Liver (tissue), 9 donors: Measurements from ENCODE around the gene TPCN1. TPM values are rescaled to one million over a fixed set of nuclear protein-coding genes. Genes with fewer than 3 reads are reported as not detected.

ENCODE experiments used
- DNase-seq: peaks from one replicate; pipeline ENCODE4 v3.0.0-alpha.2; 2017; ENCODE audit warnings: low spot score
- H3K27ac ChIP-seq, 2 donors: one replicate each; pipeline ENCODE4 v1.7.0; 2013; ENCODE audit warnings: inconsistent platforms in 2 of 2, low read length in 2 of 2, control low read depth in 1 of 2, low read depth in 1 of 2, mild to moderate bottlenecking in 1 of 2
- H3K27me3 ChIP-seq, 4 donors: one replicate each; pipeline versions ENCODE4 v1.6.1 to v1.7.0; 2013; ENCODE audit warnings: low read length in 3 of 4, inconsistent platforms in 1 of 4, mild to moderate bottlenecking in 1 of 4, moderate library complexity in 1 of 4; ENCODE audit not compliant: control insufficient read depth in 4 of 4, insufficient read depth in 4 of 4
- H3K36me3 ChIP-seq, 4 donors: one replicate each; pipeline versions ENCODE4 v1.6.1 to v1.7.0; 2013; ENCODE audit warnings: low read length in 3 of 4, mild to moderate bottlenecking in 3 of 4, low read depth in 1 of 4, moderate library complexity in 1 of 4; ENCODE audit not compliant: control insufficient read depth in 4 of 4, insufficient read depth in 3 of 4
- H3K4me1 ChIP-seq, 4 donors: one replicate each; pipeline versions ENCODE4 v1.6.1 to v1.7.0; 2013; ENCODE audit warnings: low read length in 3 of 4, mild to moderate bottlenecking in 3 of 4, moderate library complexity in 1 of 4; ENCODE audit not compliant: control insufficient read depth in 4 of 4, insufficient read depth in 4 of 4
- H3K4me3 ChIP-seq, 3 donors: one replicate each; pipeline versions ENCODE4 v1.6.1 to v1.7.0; 2013; ENCODE audit warnings: low read length in 3 of 3, control low read depth in 1 of 3, low read depth in 1 of 3, mild to moderate bottlenecking in 1 of 3
- H3K9ac ChIP-seq, 2 donors: one replicate each; pipeline ENCODE4 v1.7.0; 2013; ENCODE audit warnings: low read length in 2 of 2, mild to moderate bottlenecking in 2 of 2, moderate library complexity in 2 of 2, control low read depth in 1 of 2, low read depth in 1 of 2
- H3K9me3 ChIP-seq, 4 donors: one replicate each; pipeline versions ENCODE4 v1.6.1 to v1.7.0; 2013; ENCODE audit warnings: low read length in 3 of 4; ENCODE audit not compliant: control insufficient read depth in 4 of 4
- CTCF ChIP-seq: fragments of 150-350 bp; IDR thresholded peaks from 2 replicates; pipeline ENCODE4 v1.5.1; 2017; ENCODE audit warnings: improper control_type of control experiment, low read depth, low read length; ENCODE audit not compliant: missing input control
- EGR1 ChIP-seq, 2 donors: IDR thresholded peaks; 2 replicates each; pipeline ENCODE4 v1.6.1; 2016 to 2018; ENCODE audit warnings: antibody characterized with exemption in 2 of 2, low read depth in 2 of 2
- FOXA2 ChIP-seq: IDR thresholded peaks from 2 replicates; pipeline ENCODE4 v1.6.1; 2016; ENCODE audit warnings: antibody characterized with exemption
- GABPA ChIP-seq, 2 donors: IDR thresholded peaks in 1 of 2; conservative IDR thresholded peaks in 1 of 2; 2 replicates each; pipeline ENCODE4 v1.6.1; 2016; ENCODE audit warnings: antibody characterized with exemption in 2 of 2, mild to moderate bottlenecking in 1 of 2, moderate library complexity in 1 of 2
- HNF4A ChIP-seq, 2 donors: conservative IDR thresholded peaks; 2 replicates each; pipeline ENCODE4 v1.6.1; 2016; ENCODE audit warnings: antibody characterized with exemption in 2 of 2, mild to moderate bottlenecking in 2 of 2
- HNF4G ChIP-seq: IDR thresholded peaks from 2 replicates; pipeline ENCODE4 v1.6.1; 2016; ENCODE audit warnings: antibody characterized with exemption
- JUND ChIP-seq, 2 donors: IDR thresholded peaks; 2 replicates each; pipeline ENCODE4 v1.6.1; 2016; ENCODE audit warnings: antibody characterized with exemption in 2 of 2
- MAX ChIP-seq: IDR thresholded peaks from 2 replicates; pipeline ENCODE4 v1.6.1; 2016; ENCODE audit warnings: antibody characterized with exemption
- NR2F2 ChIP-seq: IDR thresholded peaks from 2 replicates; pipeline ENCODE4 v1.6.1; 2016; ENCODE audit warnings: antibody characterized with exemption
- RAD21 ChIP-seq, 2 donors: IDR thresholded peaks; 2 replicates each; pipeline ENCODE4 v1.6.1; 2016; ENCODE audit warnings: antibody characterized with exemption in 2 of 2, mild to moderate bottlenecking in 2 of 2
- REST ChIP-seq: IDR thresholded peaks from 2 replicates; pipeline ENCODE4 v1.6.1; 2016; ENCODE audit warnings: antibody characterized with exemption, mild to moderate bottlenecking
- RXRA ChIP-seq, 2 donors: IDR thresholded peaks; 2 replicates each; pipeline ENCODE4 v1.6.1; 2017 to 2018; ENCODE audit warnings: antibody characterized with exemption in 2 of 2, mild to moderate bottlenecking in 1 of 2
- SP1 ChIP-seq: IDR thresholded peaks from 2 replicates; pipeline ENCODE4 v1.6.1; 2018; ENCODE audit warnings: antibody characterized with exemption, mild to moderate bottlenecking
- TAF1 ChIP-seq: conservative IDR thresholded peaks from 2 replicates; pipeline ENCODE4 v1.6.1; 2016; ENCODE audit warnings: antibody characterized with exemption, mild to moderate bottlenecking
- YY1 ChIP-seq: IDR thresholded peaks from 2 replicates; pipeline ENCODE4 v1.6.1; 2016; ENCODE audit warnings: antibody characterized with exemption, mild to moderate bottlenecking
- ZBTB33 ChIP-seq: IDR thresholded peaks from 2 replicates; pipeline ENCODE4 v1.6.1; 2016; ENCODE audit warnings: antibody characterized with exemption
- WGBS: extraction: QIAGEN DNeasy Blood & Tissue Kit; methylation state at CpG from one replicate; pipeline ENCODE4 v1.1.7; 2013; 5-methylcytosine and 5-hydroxymethylcytosine counted together
- polyA plus RNA-seq, 2 donors: library from polyadenylated mRNA; stranded (reverse) in 1 of 2; unstranded in 1 of 2; fragments of 200-250 nt in 1 of 2; fragments of >200 nt in 1 of 2; fragmentation: Nextera tagmentation in 1 of 2; extraction: Ambion mirVana in 1 of 2; gene quantifications; one replicate each; pipeline versions ENCODE4 v1.2.1 to v1.2.3, GENCODE V29; 2013 to 2015
- total RNA-seq, 2 donors: library from RNA; depleted of rRNA; stranded (reverse); fragments of >200 nt; gene quantifications; one replicate each; pipeline ENCODE4 v1.2.3, GENCODE V29; 2014
- donor health status: healthy.
- donor health status: healthy.
- donor health status: healthy.
- donor health status: healthy.
- donor health status: healthy.

The TPCN1 gene
- total and polyA plus RNA-seq, 4 donors: 8.6 to 19.2 (median 13.7) TPM

GRCh38 chr12:113317122-113317521, 95.9 kb downstream of the TPCN1 start (continued):
- TF ChIP-seq RAD21 (IDR thresholded peaks at IDR 0.05) (no peak), NR2F2 (no peak), HNF4G (no peak), REST (no peak)

- no peak for TF ChIP-seq FOXA2
- no peak for TF ChIP-seq SP1
- TF ChIP-seq RAD21 (IDR thresholded peaks at IDR 0.05): no peak
- TF ChIP-seq YY1: no peak
- TF ChIP-seq MAX: no peak
- no peak for TF ChIP-seq JUND (IDR thresholded peaks at IDR 0.05)
- TF ChIP-seq ZBTB33: no peak
- no peak for TF ChIP-seq HNF4A (conservative IDR thresholded peaks at IDR 0.05)
- TF ChIP-seq RXRA (IDR thresholded peaks at IDR 0.05): no peak
- TF ChIP-seq EGR1 (IDR thresholded peaks at IDR 0.05; ENCODE audit: low read depth in 2 of 2): no peak
- no peak for TF ChIP-seq CTCF
- no peak for TF ChIP-seq GABPA (IDR thresholded peaks at IDR 0.05 in 1 of 2, conservative IDR thresholded peaks at IDR 0.05 in 1 of 2)
- no peak for TF ChIP-seq NR2F2
- no peak for TF ChIP-seq HNF4G
- TF ChIP-seq TAF1: no peak
- TF ChIP-seq REST: no peak
- peaks cover 9 to 53% (median 28%) of the 10 kb centered on the region in 4 donors for H3K36me3 ChIP-seq
- no peak overlapping the region for H3K4me3 ChIP-seq
Measured at GRCh38 chr12:113318046-113318656, 96.9 kb downstream of the TPCN1 start.

More at GRCh38 chr12:113318046-113318656, 96.9 kb downstream of the TPCN1 start:
- no peak overlapping the region for H3K9ac ChIP-seq
- H3K27ac ChIP-seq: no peak overlapping the region
- no peaks in the 10 kb centered on the region for H3K27me3 ChIP-seq
- no peak for DNase-seq
- 95% methylated on average over 4 of the region's 4 CpGs for WGBS
- no peaks in the 10 kb centered on the region for H3K9me3 ChIP-seq
- H3K4me1 ChIP-seq: no peaks in the 10 kb centered on the region
